Cardiac muscle cell (in vitro differentiated cells and primary cell): ENCODE data around the gene RAB11FIP3. TPM values are rescaled to one million over a fixed set of nuclear protein-coding genes. Genes with fewer than 3 reads are reported as not detected.

Experiments
- DNase-seq, 2 donors: peaks; one replicate each; pipeline versions ENCODE4 v3.0.0 to v3.0.0-alpha.2; 2010 to 2017; ENCODE audit warnings: low read depth in 1 of 2, low spot score in 1 of 2
- H3K27ac ChIP-seq: fragments of 200-600 bp; sonication (generic); 2 replicates; pipeline ENCODE4 v1.5.1; 2016
- H3K27me3 ChIP-seq: fragments of 200-600 bp; sonication (generic); 2 replicates; pipeline ENCODE4 v1.6.0; 2016; ENCODE audit warnings: control low read depth
- H3K36me3 ChIP-seq: fragments of 200-600 bp; sonication (generic); 2 replicates; pipeline ENCODE4 v1.5.1; 2016; ENCODE audit warnings: control low read depth
- H3K4me1 ChIP-seq: fragments of 200-600 bp; sonication (generic); 2 replicates; pipeline ENCODE4 v1.8.1; 2017; ENCODE audit warnings: low read depth, mild to moderate bottlenecking, mixed run types
- H3K4me3 ChIP-seq: fragments of 200-600 bp; sonication (generic); 2 replicates; pipeline ENCODE4 v1.5.1; 2016; ENCODE audit warnings: mild to moderate bottlenecking
- H3K9me3 ChIP-seq: fragments of 200-600 bp; sonication (generic); 2 replicates; pipeline ENCODE4 v1.5.1; 2017; ENCODE audit warnings: low read depth, mild to moderate bottlenecking, control low read depth
- CTCF ChIP-seq: IDR thresholded peaks from 2 replicates; pipeline ENCODE4 v1.5.1; 2012; ENCODE audit warnings: low read depth, mild to moderate bottlenecking, low read length
- polyA plus RNA-seq: library from polyadenylated mRNA; unstranded; fragments of >200 nt; fragmentation: Nextera tagmentation; extraction: Ambion mirVana; gene quantifications from 2 replicates; pipeline ENCODE4 v1.2.1, GENCODE V29; 2016
- total RNA-seq: library from RNA; depleted of rRNA; stranded (reverse); fragments of >200 nt; gene quantifications from 2 replicates; pipeline ENCODE4 v1.2.3, GENCODE V29; 2016

The RAB11FIP3 gene
- total and polyA plus RNA-seq, 2 experiments from 2014 or later: 55.3 to 77.1 TPM

GRCh38 chr16:565419-566330 lies 140.2 kb downstream of the RAB11FIP3 start:
- no peak for TF ChIP-seq CTCF
- peaks cover 32% of the 10 kb centered on the region for H3K4me1 ChIP-seq
- no peaks in the 10 kb centered on the region for H3K36me3 ChIP-seq
- no peaks in the 10 kb centered on the region for H3K9me3 ChIP-seq
- peak; percentile 21 to 48 for DNase-seq
- H3K4me3 ChIP-seq: no peak overlapping the region
- H3K27ac ChIP-seq: peak overlapping the region; percentile 60
- H3K27me3 ChIP-seq: peaks cover 17% of the 10 kb centered on the region

GRCh38 chr16:566475-567372 lies 141.3 kb downstream of the RAB11FIP3 start, which contains the start of gene NHLRC4:
Gene NHLRC4, plus strand, starts transcription at chr16:567005. Its CDS starts 1,043 bp downstream, at chr16:568048.
- H3K27ac ChIP-seq: peak within 1 kb of the TSS; percentile 60
- peaks cover 6% of the 10 kb centered on the region for H3K27me3 ChIP-seq
- peaks cover 32% of the 10 kb centered on the region for H3K4me1 ChIP-seq
- H3K4me3 ChIP-seq: no peak within 1 kb of the TSS
- H3K36me3 ChIP-seq: no peaks in the 10 kb centered on the region
- no peaks in the 10 kb centered on the region for H3K9me3 ChIP-seq
- no peak for TF ChIP-seq CTCF
- peak; percentile 70 to 86 for DNase-seq

- no peaks in the 10 kb centered on the region for H3K27me3 ChIP-seq
- H3K36me3 ChIP-seq: no peaks in the 10 kb centered on the region
- H3K9me3 ChIP-seq: no peaks in the 10 kb centered on the region
- DNase-seq: no peak
- H3K4me3 ChIP-seq: no peak overlapping the region
- H3K4me1 ChIP-seq: peaks cover 32% of the 10 kb centered on the region
- no peak for TF ChIP-seq CTCF
- H3K27ac ChIP-seq: peak overlapping the region; percentile 60
Observed at GRCh38 chr16:567373-568256, 142.2 kb downstream of the RAB11FIP3 start.

- no peak for DNase-seq
- H3K4me1 ChIP-seq: peaks cover 32% of the 10 kb centered on the region
- H3K27ac ChIP-seq: no peak overlapping the region
- no peak overlapping the region for H3K4me3 ChIP-seq
- no peaks in the 10 kb centered on the region for H3K36me3 ChIP-seq
- H3K27me3 ChIP-seq: no peaks in the 10 kb centered on the region
- H3K9me3 ChIP-seq: no peaks in the 10 kb centered on the region
- no peak for TF ChIP-seq CTCF
Observed at GRCh38 chr16:568401-569258, 143.2 kb downstream of the RAB11FIP3 start.
